Left renal cortex interstitium (tissue), 4 donors: Measurements from ENCODE around the gene ZNF664. TPM values are rescaled to one million over a fixed set of nuclear protein-coding genes. Genes with fewer than 3 reads are reported as not detected.
A peak's percentile ranks its signal among the peaks of the same experiment; 100 is the strongest.

Experiments
- DNase-seq, 4 donors: peaks; one replicate each; pipeline ENCODE4 v3.0.0-alpha.2; 2013; ENCODE audit warnings: low read depth in 4 of 4, low spot score in 2 of 4, missing footprints in 1 of 4
- polyA plus RNA-seq, 4 donors: library from polyadenylated mRNA; unstranded; fragments of 120-200 nt; gene quantifications; one replicate each; pipeline ENCODE4 v1.2.1, GENCODE V29; 2013; ENCODE audit not compliant: insufficient read length in 4 of 4

ZNF664 gene
- polyA plus RNA-seq, 4 donors = 158 to 180 (median 163) TPM

- DNase-seq = no peak
Observed at GRCh38 chr12:124026755-124027745, 54.0 kb downstream of the ZNF664 start.

- no peak for DNase-seq
Observed at GRCh38 chr12:124027753-124028554, 54.9 kb downstream of the ZNF664 start.

- DNase-seq = no peak
Observed at GRCh38 chr12:124028555-124028925, 55.5 kb downstream of the ZNF664 start.

- no peak for DNase-seq
Observed at GRCh38 chr12:124030008-124030407, 57.0 kb downstream of the ZNF664 start.

- DNase-seq = no peak
Observed at GRCh38 chr12:124030510-124030909, 57.5 kb downstream of the ZNF664 start.

GRCh38 chr12:124031058-124031457 lies 58.0 kb downstream of the ZNF664 start:
- no peak for DNase-seq

- peak in 1 of 4 donors; percentile 48 for DNase-seq
Observed at GRCh38 chr12:124032265-124032886, 59.4 kb downstream of the ZNF664 start.

GRCh38 chr12:124033859-124034258 lies 60.8 kb downstream of the ZNF664 start:
- DNase-seq = no peak

GRCh38 chr12:124034297-124034696 lies 61.3 kb downstream of the ZNF664 start:
- DNase-seq = no peak

GRCh38 chr12:124035163-124035562 lies 62.1 kb downstream of the ZNF664 start:
- DNase-seq = no peak

- no peak for DNase-seq
Observed at GRCh38 chr12:124036171-124036598, 63.2 kb downstream of the ZNF664 start.

- DNase-seq = peak in 2 of 4 donors; percentile 32 to 50
Observed at GRCh38 chr12:124036657-124037109, 63.7 kb downstream of the ZNF664 start.

GRCh38 chr12:124037331-124037730 lies 64.3 kb downstream of the ZNF664 start:
- no peak for DNase-seq

- no peak for DNase-seq
Observed at GRCh38 chr12:124039276-124039675, 66.3 kb downstream of the ZNF664 start.

GRCh38 chr12:124040291-124040690 lies 67.3 kb downstream of the ZNF664 start:
- DNase-seq = no peak

GRCh38 chr12:124040737-124041136 lies 67.7 kb downstream of the ZNF664 start:
- no peak for DNase-seq

GRCh38 chr12:124041907-124042306 lies 68.9 kb downstream of the ZNF664 start:
- DNase-seq = no peak

- no peak for DNase-seq
Observed at GRCh38 chr12:124044021-124044420, 71.0 kb downstream of the ZNF664 start.

GRCh38 chr12:124044809-124045321 lies 71.8 kb downstream of the ZNF664 start:
- DNase-seq = no peak

- no peak for DNase-seq
Observed at GRCh38 chr12:124045671-124046455, 72.8 kb downstream of the ZNF664 start.
